Activated CD4-positive, alpha-beta memory T cell treated with anti-CD3 and anti-CD28 coated beads, Interleukin-2, amount 10 ng/mL, durations not matched to agents 7 days and 5 days (primary cell): ENCODE data around the gene DDX21. TPM values are rescaled to one million over a fixed set of nuclear protein-coding genes. Genes with fewer than 3 reads are reported as not detected.
A peak's percentile ranks its signal among the peaks of the same experiment; 100 is the strongest.
"Not testable (repeated sequence)": the region's sequence is repeated elsewhere in the genome, so short reads cannot be mapped to it uniquely, and the experiment has no call there.

Experiments used
- CTCF ChIA-PET: fragments of 350-600 bp; sonication (Branson Sonifier 250); formaldehyde crosslinking; loops from one replicate; lab custom pipeline; 2021; ENCODE audit warnings: antibody characterized with exemption, inconsistent platforms; lab: Charles Lee
- POLR2A ChIA-PET: fragments of 350-600 bp; sonication (Branson Sonifier 250); formaldehyde crosslinking; loops from one replicate; lab custom pipeline; 2021; ENCODE audit warnings: antibody characterized with exemption; lab: Charles Lee
- DNase-seq: peaks from one replicate; pipeline ENCODE4 v3.0.0-alpha.2; 2020
- H3K27ac Mint-ChIP-seq: one replicate; pipeline ENCODE4 v1.8.0; 2021; ENCODE audit warnings: mild to moderate bottlenecking, mixed read lengths
- H3K27me3 Mint-ChIP-seq: one replicate; pipeline ENCODE4 v1.8.0; 2021; ENCODE audit warnings: mixed read lengths
- H3K36me3 Mint-ChIP-seq: one replicate; pipeline ENCODE4 v1.8.0; 2021; ENCODE audit warnings: low read depth, mixed read lengths
- H3K4me1 Mint-ChIP-seq: one replicate; pipeline ENCODE4 v1.8.0; 2021; ENCODE audit warnings: mixed read lengths
- H3K4me3 Mint-ChIP-seq: one replicate; pipeline ENCODE4 v1.8.0; 2021; ENCODE audit warnings: mild to moderate bottlenecking, mixed read lengths
- H3K9me3 Mint-ChIP-seq: one replicate; pipeline ENCODE4 v1.8.0; 2021; ENCODE audit warnings: mixed read lengths
- total RNA-seq, 2 experiments: library from RNA; stranded (reverse); gene quantifications; one replicate each; pipeline ENCODE4 v1.2.3, GENCODE V29; 2021

Gene DDX21
- total RNA-seq, 2 experiments from 2014 or later: 82.3 to 82.7 TPM

DNA sequence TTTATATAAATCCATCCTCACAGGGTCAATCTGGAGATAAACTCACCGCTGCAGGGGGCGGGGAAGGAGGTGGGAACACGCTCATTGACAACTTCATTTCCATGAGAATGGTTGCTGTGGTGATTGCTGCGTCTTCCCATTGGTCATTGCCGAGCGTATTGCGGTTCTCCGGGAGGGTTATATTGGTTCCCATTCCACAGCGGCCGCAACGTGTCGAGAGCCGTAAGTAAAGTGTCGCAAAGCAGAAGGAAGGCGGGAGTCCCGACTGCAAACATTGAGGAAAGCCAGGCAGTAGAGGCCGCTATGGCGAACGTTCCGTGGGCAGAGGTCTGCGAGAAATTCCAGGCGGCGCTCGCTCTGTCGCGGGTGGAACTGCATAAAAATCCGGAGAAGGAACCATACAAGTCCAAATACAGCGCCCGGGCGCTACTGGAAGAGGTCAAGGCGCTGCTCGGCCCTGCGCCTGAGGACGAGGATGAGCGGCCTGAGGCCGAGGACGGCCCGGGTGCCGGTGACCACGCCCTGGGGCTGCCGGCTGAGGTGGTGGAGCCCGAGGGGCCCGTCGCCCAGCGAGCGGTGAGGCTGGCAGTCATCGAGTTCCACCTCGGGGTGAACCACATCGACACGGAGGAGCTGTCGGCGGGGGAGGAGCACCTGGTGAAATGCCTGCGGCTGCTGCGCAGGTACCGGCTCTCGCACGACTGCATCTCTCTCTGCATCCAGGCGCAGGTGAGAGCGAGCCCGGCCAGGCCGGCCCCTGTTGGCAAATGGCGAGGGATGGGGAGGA lies 32.8 kb downstream of the DDX21 start, which contains the start of gene KIFBP:
Gene KIFBP, plus strand, starts transcription at position 274 of the 787 bp plus-strand sequence. Its CDS starts 30 bp downstream, at position 304.
- H3K27me3 Mint-ChIP-seq: no peaks in the 10 kb centered on the region
- CTCF ChIA-PET: interaction anchor here (0.8 to 4.1 kb wide), 12 partner anchors 17 to 404 kb away, joined by 3 to 26 read pairs (median 5); partner anchors contain the start of gene DDX21
- DNase-seq: peak; percentile 89
- H3K9me3 Mint-ChIP-seq: no peaks in the 10 kb centered on the region
- H3K36me3 Mint-ChIP-seq: peaks cover 37% of the 10 kb centered on the region
- H3K27ac Mint-ChIP-seq: peak within 1 kb of the TSS; percentile 89
- peaks cover 58% of the 10 kb centered on the region for H3K4me1 Mint-ChIP-seq
- peak within 1 kb of the TSS; percentile 97 for H3K4me3 Mint-ChIP-seq
- POLR2A ChIA-PET: interaction anchor here (1.2 to 3.6 kb wide), 15 partner anchors 16 to 240 kb away, joined by 3 to 18 read pairs (median 5); partner anchors contain the start of genes DDX21, DDX50 and SRGN

DNA sequence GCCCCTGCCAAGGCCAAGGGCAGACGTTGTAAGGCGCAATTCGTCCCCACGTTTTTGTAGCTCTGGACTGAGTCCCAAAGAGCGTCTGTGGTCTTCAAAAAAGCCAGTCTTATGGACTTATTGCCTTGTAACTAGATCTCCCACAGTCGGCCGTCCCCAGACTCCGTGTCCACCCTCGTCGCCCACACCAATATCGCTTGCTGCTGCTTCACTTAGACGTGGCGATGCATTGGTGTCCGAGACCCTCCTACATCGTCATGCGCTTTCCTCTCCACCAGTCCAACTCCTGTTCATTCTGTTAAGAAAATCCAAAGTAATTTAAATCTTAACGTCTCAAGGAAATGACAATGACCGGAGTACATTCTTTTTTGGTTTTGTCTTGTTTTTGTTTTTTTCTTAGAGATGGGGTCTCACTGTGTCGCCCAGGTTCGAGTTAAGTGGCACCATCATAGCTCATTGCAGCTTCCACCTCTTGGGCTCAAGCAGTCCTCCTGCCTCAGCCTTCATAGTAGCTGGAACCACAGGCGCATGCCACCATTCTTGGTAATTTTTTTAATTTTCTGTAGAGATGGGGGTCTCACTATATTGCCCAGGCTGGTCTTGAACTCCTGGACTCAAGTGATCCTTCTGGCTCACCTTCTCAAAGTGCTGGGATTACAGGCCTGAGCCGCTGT lies 33.5 kb downstream of the DDX21 start:
- H3K9me3 Mint-ChIP-seq: no peaks in the 10 kb centered on the region
- peak overlapping the region; percentile 97 for H3K4me3 Mint-ChIP-seq
- H3K4me1 Mint-ChIP-seq: peaks cover 62% of the 10 kb centered on the region
- ChIA-PET POLR2A (interaction anchor here (0.7 to 3.6 kb wide), 14 partner anchors 16 to 240 kb away, joined by 3 to 18 read pairs (median 4); partner anchors contain the start of genes DDX21, DDX50 and SRGN), CTCF (interaction anchor here (0.8 to 4.1 kb wide), 8 partner anchors 16 to 104 kb away, joined by 3 to 26 read pairs (median 6); partner anchors contain the start of genes DDX21 and SRGN)
- no peak for DNase-seq
- H3K36me3 Mint-ChIP-seq: peaks cover 30% of the 10 kb centered on the region
- H3K27me3 Mint-ChIP-seq: no peaks in the 10 kb centered on the region
- H3K27ac Mint-ChIP-seq: peak overlapping the region; percentile 89

DNA sequence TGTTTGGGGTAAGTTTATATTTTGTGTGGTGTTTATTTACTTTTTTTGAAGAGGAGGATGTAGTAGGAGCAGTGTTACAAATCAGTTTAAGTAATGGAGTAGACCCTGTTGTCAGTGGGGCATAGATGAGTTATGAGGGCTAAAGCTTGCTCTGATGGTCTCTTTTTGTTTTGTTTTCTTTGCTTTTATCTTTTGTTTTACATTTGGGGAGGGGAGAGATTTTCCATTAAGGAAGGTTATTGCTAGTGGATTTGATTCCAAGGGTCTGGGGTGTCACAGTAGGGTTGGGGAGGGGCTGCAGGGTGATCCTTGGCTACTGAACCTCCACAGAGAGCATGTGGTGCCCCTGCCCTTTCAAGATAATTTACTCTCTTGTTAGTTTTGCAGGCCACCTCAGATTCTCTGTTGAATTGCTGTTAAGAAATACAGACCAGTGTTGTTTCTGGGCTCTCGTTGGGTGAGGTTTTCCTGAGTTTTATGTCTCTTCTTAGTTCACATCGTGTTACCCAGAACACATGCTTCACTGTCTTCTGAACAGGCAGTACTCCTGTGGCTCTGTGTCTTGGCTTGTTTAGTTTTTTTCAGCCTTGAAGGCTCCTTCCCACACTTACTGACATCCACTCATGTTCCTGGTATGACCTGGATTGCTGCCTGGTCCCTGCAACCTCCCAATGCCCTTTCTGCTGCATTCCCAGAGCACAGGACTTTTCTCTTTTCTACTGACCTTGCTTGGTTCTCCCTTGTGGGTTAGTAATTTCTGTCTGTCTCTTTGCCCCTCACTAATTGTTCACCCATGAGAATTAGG lies 36.9 kb downstream of the DDX21 start:
- CTCF ChIA-PET: interaction anchor here (0.6 to 1.2 kb wide), 2 partner anchors 12 to 23 kb away, joined by 3 to 5 read pairs; no protein-coding TSS in a partner anchor
- H3K4me1 Mint-ChIP-seq: peaks cover 70% of the 10 kb centered on the region
- POLR2A ChIA-PET: interaction anchor here (0.7 kb wide), 1 partner anchor 37 kb away, joined by 3 read pairs; the partner anchor contains the start of gene DDX21
- no peak overlapping the region for H3K4me3 Mint-ChIP-seq
- H3K27ac Mint-ChIP-seq: no peak overlapping the region
- no peaks in the 10 kb centered on the region for H3K27me3 Mint-ChIP-seq
- H3K36me3 Mint-ChIP-seq: peaks cover 15% of the 10 kb centered on the region
- H3K9me3 Mint-ChIP-seq: no peaks in the 10 kb centered on the region
- no peak for DNase-seq

DNA sequence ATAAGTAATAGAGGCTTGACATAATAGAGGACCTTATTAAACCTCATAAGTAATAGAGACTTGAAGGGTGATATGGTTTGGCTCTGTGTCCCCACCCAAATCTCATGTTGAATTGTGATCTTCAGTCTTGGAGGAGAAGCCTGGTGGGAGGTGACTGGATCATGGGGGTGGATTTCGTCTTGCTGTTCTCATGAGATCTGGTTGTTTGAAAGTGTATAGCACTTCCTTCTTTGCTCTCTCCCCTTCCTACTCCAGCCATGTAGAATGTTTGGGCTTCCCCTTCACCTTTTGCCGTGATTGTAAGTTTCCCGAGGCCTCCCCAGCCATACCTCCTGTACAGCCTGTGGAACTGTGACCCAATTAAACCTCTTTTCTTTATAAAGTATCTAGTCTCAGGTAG lies 41.2 kb downstream of the DDX21 start:
- peaks cover 50% of the 10 kb centered on the region for H3K4me1 Mint-ChIP-seq
- no peaks in the 10 kb centered on the region for H3K9me3 Mint-ChIP-seq
- peak overlapping the region; percentile 78 for H3K27ac Mint-ChIP-seq

GRCh38 chr10:69004821-69005220 lies 48.9 kb downstream of the DDX21 start:
- Mint-ChIP-seq H3K4me1 (peaks cover 12% of the 10 kb centered on the region), H3K27me3 (no peaks in the 10 kb centered on the region), H3K4me3 (no peak overlapping the region), H3K36me3 (peaks cover 23% of the 10 kb centered on the region), H3K27ac (no peak overlapping the region), H3K9me3 (no peaks in the 10 kb centered on the region)
- ChIA-PET POLR2A (interaction anchor here (0.7 to 4.8 kb wide), 11 partner anchors 15 to 100 kb away, joined by 3 to 49 read pairs (median 4); partner anchors contain the start of genes KIFBP and SRGN), CTCF (interaction anchor here (0.8 to 4.2 kb wide), 24 partner anchors 9 to 388 kb away, joined by 3 to 112 read pairs (median 5); partner anchors contain the start of genes DDX21, KIFBP and SRGN)
- no peak for DNase-seq

More for the DNA sequence above, 41.2 kb downstream of the DDX21 start:
- peak overlapping the region; percentile 10 for H3K4me3 Mint-ChIP-seq
- H3K27me3 Mint-ChIP-seq: no peaks in the 10 kb centered on the region
- no peak for DNase-seq
- POLR2A ChIA-PET: no interaction called here
- peaks cover 22% of the 10 kb centered on the region for H3K36me3 Mint-ChIP-seq
- CTCF ChIA-PET: no interaction called here

- Mint-ChIP-seq H3K4me1 (peaks cover 5% of the 10 kb centered on the region), H3K36me3 (peaks cover 21% of the 10 kb centered on the region), H3K27ac (no peak overlapping the region), H3K9me3 (no peaks in the 10 kb centered on the region), H3K4me3 (no peak overlapping the region), H3K27me3 (no peaks in the 10 kb centered on the region)
- no peak for DNase-seq
- ChIA-PET POLR2A (interaction anchor here (1.2 to 4.8 kb wide), 7 partner anchors 16 to 88 kb away, joined by 3 to 49 read pairs (median 9); partner anchors contain the start of gene SRGN), CTCF (interaction anchor here (0.5 to 4.2 kb wide), 23 partner anchors 8 to 401 kb away, joined by 3 to 112 read pairs (median 5); partner anchors contain the start of genes DDX21, KIFBP and SRGN)
Measured at GRCh38 chr10:69005704-69006485, 49.9 kb downstream of the DDX21 start.

DNA sequence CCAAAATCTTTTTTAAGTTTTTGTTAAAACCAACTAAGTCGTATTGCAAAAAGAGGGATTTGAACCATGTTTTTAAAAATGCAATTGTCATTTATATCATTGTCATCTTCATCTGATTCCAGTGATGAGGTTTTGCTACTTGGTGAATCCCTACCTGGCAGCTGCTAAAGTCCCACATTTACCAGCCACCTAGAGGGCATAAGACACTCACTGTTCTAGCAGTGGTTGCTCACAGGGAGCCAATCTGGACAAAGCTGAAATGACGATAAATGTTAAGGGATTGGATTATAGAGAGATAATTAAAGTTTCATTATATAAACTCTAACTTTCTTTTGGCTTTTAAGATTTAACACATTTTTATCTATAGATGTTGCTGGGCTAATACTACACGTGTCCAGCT lies 51.3 kb downstream of the DDX21 start:
- H3K27me3 Mint-ChIP-seq: no peaks in the 10 kb centered on the region

GRCh38 chr10:69009360-69009759 lies 53.4 kb downstream of the DDX21 start:
- no peak for DNase-seq
- H3K27me3 Mint-ChIP-seq: no peaks in the 10 kb centered on the region
- H3K4me3 Mint-ChIP-seq: no peak overlapping the region
- H3K36me3 Mint-ChIP-seq: peaks cover 38% of the 10 kb centered on the region
- H3K4me1 Mint-ChIP-seq: peaks cover 12% of the 10 kb centered on the region
- POLR2A ChIA-PET: interaction anchor here (1.4 to 1.9 kb wide), 2 partner anchors 35 to 80 kb away, joined by 4 to 8 read pairs; no protein-coding TSS in a partner anchor
- CTCF ChIA-PET: interaction anchor here (1.1 to 1.2 kb wide), 2 partner anchors 83 to 85 kb away, joined by 4 to 5 read pairs; no protein-coding TSS in a partner anchor
- no peak overlapping the region for H3K27ac Mint-ChIP-seq
- no peaks in the 10 kb centered on the region for H3K9me3 Mint-ChIP-seq

More for the DNA sequence above, 51.3 kb downstream of the DDX21 start:
- H3K36me3 Mint-ChIP-seq: peaks cover 25% of the 10 kb centered on the region
- H3K4me1 Mint-ChIP-seq: peaks cover 4% of the 10 kb centered on the region
- ChIA-PET CTCF (interaction anchor here (1.1 to 4.2 kb wide), 2 partner anchors 37 to 87 kb away, joined by 4 to 112 read pairs; no protein-coding TSS in a partner anchor), POLR2A (interaction anchor here (1.8 to 4.8 kb wide), 4 partner anchors 38 to 87 kb away, joined by 5 to 49 read pairs (median 16); partner anchors contain the start of gene SRGN)
- H3K27ac Mint-ChIP-seq: no peak overlapping the region
- no peak for DNase-seq
- H3K4me3 Mint-ChIP-seq: no peak overlapping the region
- no peaks in the 10 kb centered on the region for H3K9me3 Mint-ChIP-seq

DNA sequence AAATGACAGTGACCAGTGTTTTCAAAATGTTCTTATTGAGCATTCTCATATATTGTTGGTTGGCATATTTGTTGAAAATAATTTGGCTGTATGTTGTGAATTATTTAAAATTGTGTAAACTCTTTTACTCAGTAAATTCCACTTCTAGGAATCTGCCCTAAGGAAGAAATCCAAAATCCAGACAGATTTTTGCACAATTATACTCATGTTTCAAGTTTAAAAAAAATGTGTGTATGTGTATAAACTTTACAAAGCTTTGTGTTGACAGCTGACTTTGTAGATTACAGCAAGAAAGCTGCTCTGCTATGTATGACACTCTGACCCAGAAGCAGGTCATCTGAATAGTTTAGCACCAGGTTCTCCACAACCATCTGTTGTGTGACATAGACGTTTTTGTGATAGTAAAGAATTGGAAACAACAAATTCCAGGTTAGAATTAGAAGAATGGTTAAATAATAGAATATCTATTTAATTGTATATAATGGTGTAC lies 54.2 kb downstream of the DDX21 start:
- Mint-ChIP-seq H3K9me3 (no peaks in the 10 kb centered on the region), H3K4me1 (peaks cover 10% of the 10 kb centered on the region), H3K36me3 (peaks cover 40% of the 10 kb centered on the region), H3K4me3 (no peak overlapping the region), H3K27me3 (no peaks in the 10 kb centered on the region), H3K27ac (no peak overlapping the region)
- ChIA-PET POLR2A (interaction anchor here (0.7 to 1.9 kb wide), 3 partner anchors 34 to 79 kb away, joined by 3 to 8 read pairs (median 3); partner anchors contain the start of gene DDX21), CTCF (interaction anchor here (0.6 to 1.6 kb wide), 3 partner anchors 10 to 382 kb away, joined by 3 to 7 read pairs (median 4); no protein-coding TSS in a partner anchor)
- no peak for DNase-seq

GRCh38 chr10:69012778-69013177 lies 56.8 kb downstream of the DDX21 start:
- H3K4me3 Mint-ChIP-seq, H3K27ac Mint-ChIP-seq, H3K27me3 Mint-ChIP-seq: not testable (repeated sequence)

More at GRCh38 chr10:69012778-69013177, 56.8 kb downstream of the DDX21 start:
- POLR2A ChIA-PET, CTCF ChIA-PET, H3K9me3 Mint-ChIP-seq, DNase-seq: not testable (repeated sequence)
- H3K4me1 Mint-ChIP-seq: peaks cover 10% of the 10 kb centered on the region
- peaks cover 43% of the 10 kb centered on the region for H3K36me3 Mint-ChIP-seq
